ENCODE data around the gene MRPS27.
"Not testable (repeated sequence)": the region's sequence is repeated elsewhere in the genome, so short reads cannot be mapped to it uniquely, and the experiment has no call there.

MRPS27 gene

DNA sequence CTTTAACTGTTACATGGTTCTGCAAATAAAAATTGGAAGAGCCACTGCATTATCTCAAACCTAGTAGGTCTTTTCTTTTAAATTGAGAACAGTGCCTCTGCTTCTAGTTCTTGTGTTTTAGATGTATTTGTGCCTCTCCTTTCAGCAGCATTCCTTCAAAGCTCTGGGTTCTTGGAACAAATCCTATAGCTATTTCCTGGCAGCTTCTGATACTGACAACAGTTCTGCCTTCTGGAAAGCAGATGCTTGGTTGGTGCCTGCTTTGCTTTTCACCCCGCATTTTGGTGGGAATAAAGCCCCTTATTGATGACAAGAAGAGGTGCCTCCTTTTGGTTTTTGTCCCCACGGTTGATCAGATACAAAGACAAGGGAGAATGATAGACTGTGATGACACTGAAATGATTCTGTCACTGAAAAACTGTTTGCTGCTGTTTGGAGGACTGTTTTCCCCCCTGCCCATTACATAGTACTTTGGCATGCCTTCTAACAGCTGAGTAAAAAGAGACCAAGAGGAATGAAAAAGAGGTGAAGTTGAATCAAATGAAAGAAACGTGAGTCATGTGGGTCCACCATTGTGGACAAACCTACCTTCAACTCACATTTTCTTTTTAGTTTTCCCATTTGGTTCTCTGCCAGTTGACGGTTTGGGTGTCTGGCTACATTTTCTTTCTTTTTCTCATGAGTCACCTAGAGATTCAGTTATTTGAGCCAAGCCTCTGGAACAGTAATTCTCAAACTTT lies 5.7 kb upstream of the MRPS27 start:
- DNase-seq: no peak

DNA sequence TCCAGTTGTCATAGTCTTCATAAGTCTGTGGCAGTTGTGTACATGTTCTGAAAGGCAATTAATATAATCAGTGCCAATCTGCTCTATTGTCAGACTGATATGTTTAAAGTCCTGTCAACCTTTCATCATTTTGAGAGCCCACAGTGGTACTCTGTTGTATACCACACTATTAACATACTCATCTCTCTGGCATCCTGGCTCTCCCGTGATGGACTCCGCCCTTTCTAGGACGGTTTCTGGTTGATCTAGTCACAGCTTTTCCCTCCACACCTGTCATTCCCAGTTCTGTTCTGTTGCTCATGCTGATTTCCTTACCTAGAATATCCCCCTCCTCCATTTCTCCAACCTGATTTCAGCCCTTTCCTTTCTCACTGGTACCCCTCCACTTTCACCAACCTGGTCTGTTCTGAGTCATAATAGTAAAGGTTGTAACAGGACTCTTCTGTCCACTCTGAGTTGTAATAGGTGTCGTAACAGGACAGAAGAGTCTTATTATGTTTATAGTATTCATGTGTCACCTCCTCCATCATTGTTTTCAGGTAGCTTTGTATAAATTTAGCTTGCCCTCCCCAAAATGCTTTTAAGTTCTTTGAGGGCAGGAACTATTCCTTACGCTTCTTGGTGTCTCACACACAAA lies 4.3 kb upstream of the MRPS27 start:
- DNase-seq: no peak

DNA sequence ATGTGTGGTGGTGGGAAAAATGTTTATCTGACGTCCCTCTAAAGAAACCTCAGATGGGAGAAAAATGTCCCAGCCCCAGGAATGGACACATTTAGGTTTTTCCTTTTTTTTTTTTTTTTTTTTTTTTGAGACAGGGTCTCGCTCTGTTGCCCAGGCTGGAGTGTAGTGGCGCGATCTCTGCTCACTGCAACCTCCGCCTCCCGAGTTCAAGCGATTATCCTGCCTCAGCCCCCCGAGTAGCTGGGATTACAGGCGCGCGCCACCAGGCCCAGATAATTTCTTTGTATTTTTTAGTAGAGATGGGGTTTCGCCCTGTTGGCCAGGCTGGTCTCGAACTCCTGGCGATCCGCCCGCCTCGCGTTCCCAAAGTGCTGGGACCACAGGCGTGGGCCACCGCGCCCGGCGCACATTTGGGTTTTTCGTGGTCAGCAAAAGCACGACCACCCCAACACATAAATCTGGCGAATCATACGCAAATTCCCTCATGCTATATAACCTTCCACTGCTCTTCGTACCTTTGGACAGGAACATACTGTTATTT lies 535 bp downstream of the MRPS27 start:
- not testable (repeated sequence) for DNase-seq

DNA sequence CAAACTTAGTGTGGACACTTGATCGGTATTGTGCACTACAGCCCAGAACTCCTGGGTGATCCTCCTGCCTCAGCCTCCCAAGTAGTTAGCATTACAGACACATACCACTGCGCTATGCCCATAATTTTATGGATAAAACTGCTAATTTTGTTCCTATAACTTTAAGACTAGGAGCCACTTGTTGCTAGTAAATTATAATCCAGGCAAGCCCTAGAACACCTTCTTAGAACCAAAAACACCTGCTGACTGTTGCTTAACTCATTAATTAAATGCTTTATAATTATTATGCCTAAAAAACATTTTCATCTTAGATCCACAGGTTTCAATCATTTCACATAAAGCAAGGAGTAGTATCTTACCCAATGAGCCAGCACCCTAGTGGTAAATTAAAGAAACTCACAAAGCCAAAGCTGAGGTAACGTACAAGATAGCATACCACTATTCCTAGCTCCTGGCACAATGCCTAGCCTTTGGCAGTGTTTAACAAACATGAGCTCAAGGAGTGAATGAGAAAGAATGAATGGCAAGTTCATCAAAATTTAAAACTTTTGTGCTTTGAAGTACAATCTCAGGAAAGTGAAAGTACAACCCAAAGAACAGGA lies 5.4 kb downstream of the MRPS27 start:
- DNase-seq: no peak

DNA sequence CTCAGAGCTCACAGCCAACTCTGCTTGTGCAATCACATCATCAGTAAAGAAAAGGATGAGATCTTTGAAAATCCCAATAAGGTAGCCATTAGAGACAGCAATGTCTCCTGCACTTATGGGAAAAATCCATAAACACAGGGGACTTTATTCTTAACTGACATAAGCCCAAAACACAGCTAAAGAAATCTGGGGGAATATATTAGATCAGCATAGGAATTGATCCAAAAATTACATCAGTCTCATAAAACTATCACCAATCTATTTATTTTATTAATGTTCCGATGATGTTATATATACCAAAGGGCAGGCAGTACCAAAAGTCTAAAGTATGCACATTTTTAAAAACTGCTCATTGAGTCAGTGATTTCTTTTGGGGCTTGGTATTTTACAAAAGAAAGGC lies 6.9 kb downstream of the MRPS27 start:
- DNase-seq: no peak

DNA sequence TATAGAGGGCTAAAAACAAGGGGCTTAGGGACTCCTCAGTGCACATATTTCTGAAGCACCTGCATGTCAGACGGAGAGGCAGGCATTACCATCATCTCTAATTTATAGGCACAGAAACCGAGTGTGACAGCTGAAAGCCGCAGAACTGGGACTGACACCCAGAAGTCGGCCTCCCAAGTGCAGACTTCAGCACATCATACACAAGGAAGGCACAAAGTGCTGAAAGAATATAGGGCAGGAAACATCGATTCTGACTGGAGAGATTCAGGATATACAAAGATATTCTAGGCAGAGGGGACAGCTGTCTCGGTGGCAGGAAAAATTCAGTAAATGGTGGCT lies 11.2 kb downstream of the MRPS27 start:
- no peak for DNase-seq

DNA sequence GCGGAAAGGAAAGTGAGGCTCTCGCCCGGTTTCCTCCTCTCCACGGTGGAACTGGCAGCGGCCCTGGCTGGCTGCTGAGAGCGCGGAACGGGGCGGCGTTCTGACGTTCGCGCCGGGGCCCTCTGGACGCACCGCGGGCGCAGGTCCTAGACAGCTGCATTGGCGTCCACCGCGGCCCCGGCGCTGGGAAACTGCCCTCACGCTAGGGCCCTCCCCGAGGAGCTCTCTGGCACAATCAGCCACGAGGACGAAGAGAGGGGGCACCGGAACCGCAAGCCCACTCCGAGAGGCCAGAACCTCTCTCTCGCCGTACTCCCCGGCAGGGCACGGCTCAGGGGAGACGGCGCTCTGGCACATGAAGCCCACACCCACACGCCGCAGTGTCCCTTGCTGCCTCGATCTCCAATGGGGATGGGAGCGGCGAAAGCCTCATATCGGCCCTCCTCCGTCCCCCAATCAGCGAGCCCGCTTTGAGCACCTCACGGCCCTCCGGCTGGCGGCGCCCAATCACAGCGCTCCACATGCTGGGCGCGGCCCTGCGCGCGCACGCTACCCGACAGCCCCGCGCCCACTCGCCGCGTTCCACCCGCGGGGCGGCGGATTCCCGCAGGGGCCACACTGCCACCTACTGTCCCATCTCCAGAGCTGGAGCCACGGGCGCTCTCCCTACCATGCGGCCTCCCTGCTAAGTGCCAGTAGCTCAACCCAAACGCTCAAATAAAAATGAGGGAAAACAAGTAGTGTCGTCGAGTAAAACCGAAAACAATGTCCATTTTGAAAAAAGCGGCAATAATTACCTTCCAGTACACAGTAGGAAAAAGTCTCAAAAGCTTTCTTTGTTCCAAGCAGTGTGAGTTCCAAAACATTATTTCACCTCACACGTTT lies 11.8 kb downstream of the MRPS27 start:
- peak; percentile 99 for DNase-seq

DNA sequence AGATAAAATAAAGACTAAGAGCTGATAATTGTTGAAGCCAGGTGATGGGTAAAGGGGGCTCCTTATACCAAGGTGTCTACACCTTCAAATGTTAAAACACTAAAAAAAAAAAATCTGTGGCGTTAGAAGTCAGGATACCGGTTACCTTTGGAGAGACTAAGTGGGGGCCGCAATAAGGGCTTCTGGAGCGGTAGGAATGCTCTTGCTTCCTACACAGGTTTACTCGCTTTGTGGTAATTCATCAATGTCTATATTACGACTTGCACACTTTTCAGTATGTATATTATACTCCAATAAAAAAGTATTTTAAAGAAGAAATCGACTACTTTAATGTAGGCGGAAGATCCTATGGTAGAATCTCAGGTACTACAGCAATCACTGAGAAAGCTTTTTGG lies 12.5 kb downstream of the MRPS27 start:
- no peak for DNase-seq

DNA sequence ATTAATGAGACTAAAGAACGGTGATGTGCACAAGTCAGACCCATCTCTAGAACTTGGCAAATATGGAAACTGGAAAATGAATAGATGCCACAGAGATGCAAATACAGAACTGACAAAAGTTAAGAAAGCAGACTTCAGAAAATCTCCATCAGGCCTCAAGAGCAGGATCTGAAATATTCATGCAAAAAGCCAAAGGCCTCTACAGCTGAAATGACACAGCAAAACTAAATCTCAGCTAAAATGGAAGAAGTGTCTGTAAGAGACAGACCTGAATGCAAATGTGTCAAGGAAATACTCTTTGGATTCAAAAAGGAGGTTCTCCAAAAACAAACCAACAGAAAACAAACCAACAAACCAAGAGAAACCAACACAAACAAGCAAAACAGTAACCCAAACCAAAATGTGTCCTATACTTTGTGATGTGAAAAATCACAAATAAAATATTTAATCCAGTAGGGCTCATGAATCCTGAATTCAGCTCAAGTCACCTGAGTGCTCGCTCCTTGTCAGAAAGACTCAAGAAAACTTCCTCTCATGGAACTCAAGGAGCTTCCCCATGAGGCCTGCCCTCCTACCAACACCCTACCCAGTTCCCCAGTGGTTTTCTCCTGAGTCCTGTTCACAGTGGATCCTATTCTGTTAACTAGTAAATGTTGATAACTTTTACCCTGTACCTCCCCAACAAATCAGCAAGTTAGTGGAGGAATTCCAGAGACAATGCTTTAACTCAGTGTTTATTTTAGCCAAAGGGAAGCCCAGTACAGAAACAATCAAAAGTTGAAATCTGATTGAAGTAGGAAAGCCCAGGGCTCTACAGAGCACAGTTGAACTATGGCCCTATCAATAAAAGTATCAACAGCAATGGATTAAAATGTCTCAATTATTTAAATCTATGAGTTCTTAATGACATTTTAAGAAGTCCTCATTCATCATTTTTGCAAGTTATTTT lies 14.6 kb downstream of the MRPS27 start:
- DNase-seq: no peak

DNA sequence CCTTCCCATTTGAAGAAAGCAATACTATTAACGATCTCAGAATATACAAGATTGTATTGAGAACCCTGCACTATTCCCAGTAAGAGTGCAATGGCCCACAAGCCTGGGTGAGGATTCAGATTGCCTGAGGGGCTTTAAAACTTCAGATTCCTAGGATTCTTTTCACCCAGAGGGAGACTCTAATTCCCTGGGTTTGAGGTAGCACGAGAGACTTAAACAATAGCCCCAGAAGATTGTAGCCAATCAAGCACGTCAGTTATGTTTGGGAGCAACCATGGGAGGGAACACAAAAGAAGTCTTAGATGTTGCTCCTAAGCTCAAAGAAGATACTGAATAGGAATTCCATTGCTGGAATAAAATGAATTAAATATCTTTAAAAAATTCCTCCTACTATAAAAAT lies 17.9 kb downstream of the MRPS27 start:
- no peak for DNase-seq

DNA sequence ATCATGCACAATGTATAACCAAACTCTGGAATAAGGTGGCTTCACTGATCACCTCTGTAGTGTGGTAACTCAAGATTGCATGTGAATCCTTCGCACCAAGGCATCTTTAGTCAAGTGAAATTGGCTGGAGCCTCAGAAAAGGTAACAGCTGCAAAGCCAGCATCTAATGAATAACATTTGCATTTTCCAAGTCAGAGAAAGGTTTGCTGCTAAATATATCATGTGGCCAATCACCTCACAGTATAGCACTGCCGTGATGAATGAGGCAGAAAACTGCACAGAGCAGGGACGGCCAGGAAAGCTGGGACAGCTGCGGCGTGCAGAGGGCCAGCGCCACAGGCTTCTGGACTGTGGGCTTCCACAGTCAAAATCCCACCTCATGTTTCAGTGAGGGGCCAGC lies 18.5 kb downstream of the MRPS27 start:
- no peak for DNase-seq

DNA sequence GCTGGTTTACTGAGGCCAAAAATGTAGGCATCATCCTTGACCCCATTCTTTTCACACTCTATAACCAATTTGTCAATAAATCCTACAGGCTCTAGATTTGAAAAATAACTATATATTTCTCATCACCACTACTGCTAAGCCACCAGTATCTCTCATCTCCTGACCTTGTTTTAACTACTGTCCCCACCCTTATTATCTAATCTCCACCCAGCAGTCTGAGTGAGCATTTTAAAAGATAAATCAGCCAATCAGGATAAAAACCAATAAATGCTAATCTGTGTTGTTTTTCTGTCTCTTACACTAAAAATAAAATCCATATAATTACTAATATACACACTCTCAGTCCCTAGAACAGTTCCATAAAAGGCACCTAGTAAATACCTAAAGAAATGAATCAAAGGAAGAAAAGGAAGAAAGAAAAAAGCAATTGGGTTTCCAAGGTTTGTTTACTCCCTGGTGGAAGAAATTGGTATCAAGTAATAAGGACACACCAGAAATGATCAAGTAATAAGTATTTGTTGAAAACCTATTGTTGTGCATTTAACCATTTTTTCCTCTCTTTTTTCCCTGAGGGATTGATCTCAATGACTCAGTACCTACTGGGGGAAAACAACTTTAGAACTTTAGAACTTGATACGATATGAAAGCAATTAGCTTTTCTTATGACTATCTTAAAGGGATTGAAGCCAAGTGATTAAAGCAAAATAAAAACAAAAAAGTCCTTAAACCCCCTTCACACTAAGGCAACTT lies 19.3 kb downstream of the MRPS27 start:
- DNase-seq: no peak

DNA sequence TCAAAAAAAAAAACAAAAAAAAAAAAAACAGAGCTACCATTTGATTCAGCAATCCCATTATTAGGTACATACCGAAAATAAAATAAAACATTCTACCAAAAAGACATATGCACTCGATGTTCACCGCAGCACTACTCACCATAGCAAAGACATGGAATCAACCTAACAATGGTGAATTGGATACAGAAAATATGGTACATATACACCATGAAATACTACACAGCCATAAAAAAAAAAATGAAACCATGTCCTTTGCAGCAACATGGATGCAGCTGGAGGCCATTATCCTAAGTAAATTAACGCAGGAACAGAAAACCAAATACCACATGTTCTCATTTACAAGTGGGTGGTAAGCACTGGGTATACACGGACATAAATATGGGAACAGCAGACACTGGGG lies 21.3 kb downstream of the MRPS27 start:
- no peak for DNase-seq

DNA sequence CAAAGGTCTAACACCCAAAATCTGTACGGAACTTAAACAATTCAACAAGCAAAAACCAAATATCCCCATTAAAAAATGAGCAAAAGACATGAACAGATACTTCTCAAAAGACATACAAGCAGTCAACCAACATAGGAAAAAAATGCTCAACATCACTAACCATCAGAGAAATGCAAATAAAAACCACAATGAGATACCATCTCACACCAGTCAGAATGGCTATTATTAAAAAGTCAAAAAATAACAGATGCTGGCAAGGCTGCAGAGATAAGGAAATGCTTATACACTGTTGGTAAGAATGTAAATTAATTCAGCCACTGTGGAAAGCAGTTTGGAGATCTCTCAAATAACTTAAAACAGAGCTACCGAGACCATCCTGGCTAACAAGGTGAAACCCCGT lies 21.9 kb downstream of the MRPS27 start:
- not testable (repeated sequence) for DNase-seq

DNA sequence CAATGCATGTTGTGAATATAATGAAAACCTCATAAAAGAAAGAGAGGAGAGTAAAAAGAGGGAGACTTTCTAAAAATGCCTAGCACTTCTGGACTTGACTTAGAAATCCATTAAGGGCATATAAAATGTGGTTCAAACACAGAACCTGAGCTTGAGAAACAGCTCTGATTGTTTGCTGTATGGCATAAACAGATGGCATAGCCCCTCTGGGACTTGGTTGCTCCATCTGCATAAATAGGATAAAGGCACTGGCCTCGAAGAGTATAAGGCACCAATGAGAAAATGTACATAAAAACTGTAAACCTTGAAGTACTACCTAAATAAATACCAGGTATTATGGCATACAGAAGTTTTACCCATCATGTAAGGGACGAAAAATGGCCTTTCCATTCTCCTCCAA lies 23.8 kb downstream of the MRPS27 start:
- DNase-seq: no peak

DNA sequence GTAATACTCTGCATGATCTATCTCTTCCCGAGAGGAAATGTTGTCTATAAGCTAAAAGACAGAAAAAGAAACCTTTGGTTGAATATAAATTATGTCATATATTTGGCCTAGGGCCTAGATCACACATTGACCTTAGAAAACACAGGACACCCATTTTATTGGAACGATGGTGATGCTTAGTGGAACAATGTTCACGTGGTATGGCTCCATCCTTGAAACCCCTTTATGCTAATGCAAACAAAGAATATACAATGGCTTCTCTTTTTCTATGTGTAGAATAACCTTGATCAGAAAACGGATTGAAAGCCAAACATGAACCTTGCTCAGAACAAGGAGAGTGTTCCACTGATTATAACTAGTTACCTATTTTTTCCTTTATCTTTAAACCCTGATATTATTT lies 24.5 kb downstream of the MRPS27 start:
- no peak for DNase-seq

DNA sequence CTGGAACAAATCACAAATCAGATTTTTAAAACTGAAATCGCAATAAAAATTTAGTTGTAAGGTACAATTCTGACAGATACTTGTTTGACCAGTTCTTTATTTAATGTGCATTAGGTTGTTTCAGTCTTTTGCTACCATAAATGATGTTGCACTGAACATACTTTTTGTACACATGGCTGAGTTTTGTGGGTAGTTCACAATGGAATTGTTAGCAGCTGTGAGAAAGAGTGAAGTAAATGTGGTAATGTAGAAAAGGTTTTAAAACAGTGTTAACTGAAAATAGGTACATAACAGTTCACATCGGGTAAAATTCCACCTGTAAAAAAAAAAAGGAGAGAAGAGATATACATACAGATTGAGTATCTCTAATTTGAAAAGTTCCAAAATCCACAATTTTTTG lies 25.6 kb downstream of the MRPS27 start:
- DNase-seq: no peak

DNA sequence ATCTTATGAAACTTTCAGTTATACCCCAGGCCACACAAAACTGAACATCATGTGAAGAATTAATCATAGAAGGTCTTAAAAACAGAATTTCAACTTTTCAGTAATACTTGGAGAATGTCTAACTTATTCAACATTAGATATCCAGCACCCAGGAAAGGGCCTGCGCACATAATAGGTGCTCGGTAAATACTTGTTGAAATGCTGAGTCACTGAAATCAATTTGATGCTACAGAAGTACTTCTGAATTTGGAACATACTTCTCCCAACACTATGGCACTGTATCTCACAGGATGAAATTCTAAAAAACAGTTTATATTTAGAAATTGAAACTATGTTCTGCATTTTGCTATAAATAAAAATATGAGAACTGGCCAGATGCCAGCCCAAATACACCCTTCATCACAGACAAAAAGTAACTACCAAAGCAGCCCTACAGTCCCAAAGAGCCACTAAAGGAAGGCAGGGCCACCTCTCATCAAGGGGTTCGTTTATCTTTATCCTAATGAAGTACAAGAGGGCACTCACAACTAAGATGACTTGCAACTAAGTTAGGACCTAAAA lies 26.5 kb downstream of the MRPS27 start:
- no peak for DNase-seq

DNA sequence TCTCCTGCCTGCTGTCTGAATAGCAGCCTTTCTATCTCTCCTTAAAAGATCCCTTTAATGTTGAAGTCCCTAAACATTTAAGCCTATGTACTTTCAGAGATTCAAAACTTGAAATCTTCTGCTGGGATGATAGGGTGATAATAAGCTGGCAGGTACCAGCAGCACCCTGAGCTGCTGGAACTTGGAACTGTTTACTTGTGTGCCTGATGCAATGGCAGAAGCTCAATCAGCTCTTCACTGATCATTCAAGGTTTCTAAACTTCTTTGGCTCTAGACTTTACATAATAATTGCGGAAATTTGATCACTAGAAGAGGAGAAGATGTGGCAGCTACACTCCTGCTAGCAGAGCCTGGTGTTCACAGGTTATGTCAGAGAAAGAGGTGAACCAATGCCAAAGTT lies 27.6 kb downstream of the MRPS27 start:
- no peak for DNase-seq

DNA sequence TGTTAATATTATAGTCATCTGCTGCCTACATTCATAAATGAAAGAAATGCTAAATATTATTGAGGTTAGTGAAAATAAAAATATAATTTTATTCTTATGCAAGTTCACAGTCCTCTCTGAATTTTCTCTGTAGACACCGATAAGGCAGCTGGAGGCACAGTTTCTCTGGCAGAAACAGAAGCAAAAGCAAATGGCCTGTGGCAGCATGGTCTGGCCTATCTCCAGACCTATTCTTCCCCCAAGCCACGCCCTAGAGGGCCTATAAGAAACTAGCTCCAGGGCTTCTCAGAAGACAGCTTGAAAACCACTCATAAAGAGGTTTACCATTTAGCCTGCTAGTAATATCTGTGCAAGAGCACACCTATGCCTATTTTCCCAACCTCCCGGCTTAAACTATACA lies 28.4 kb downstream of the MRPS27 start:
- no peak for DNase-seq

Measured in midbrain (tissue), 1 donor.